IMR-90 (cell line): ENCODE measurements around the gene ANTXRL. TPM values are rescaled to one million over a fixed set of nuclear protein-coding genes. Genes with fewer than 3 reads are reported as not detected.
"Not testable (repeated sequence)": the region's sequence is repeated elsewhere in the genome, so short reads cannot be mapped to it uniquely, and the experiment has no call there.

Source experiments
- ATAC-seq: fragments of 200-7000 bp; cut with Tn5 transposase; 2 replicates; pipeline ENCODE4 v1.9.1; 2020; ENCODE audit warnings: low read depth, mild to moderate bottlenecking, moderate library complexity
- BruUV-seq: library from RNA; stranded (reverse); fragments of 400-500 nt; replicated peaks from 2 replicates; lab custom pipeline; 2021; lab: Mats Ljungman, UMichigan
- CTCF ChIA-PET: fragments of 300-600 bp; formaldehyde crosslinking; extraction: SDS; loops from one replicate; lab custom pipeline; 2021; ENCODE audit warnings: antibody characterized with exemption; lab: Yijun Ruan, JAX
- POLR2A ChIA-PET: fragments of 300-600 bp; sonication (Branson Sonifier 250); formaldehyde crosslinking; loops from one replicate; lab custom pipeline; 2022; ENCODE audit warnings: antibody characterized with exemption; ENCODE audit not compliant: unreplicated experiment; lab: Charles Lee
- DNase-seq: peaks from one replicate; pipeline ENCODE4 v3.0.0; 2013
- H2AFZ ChIP-seq: replicated peaks from 2 replicates; pipeline ENCODE3; 2013; ENCODE audit warnings: low read length, mild to moderate bottlenecking; ENCODE audit not compliant: poor library complexity
- H2AK5ac ChIP-seq: 2 replicates; pipeline ENCODE4 v1.6.1; 2013; ENCODE audit warnings: low read depth, low read length, inconsistent platforms
- H2AK9ac ChIP-seq: replicated peaks from 2 replicates; pipeline ENCODE3; 2013; ENCODE audit warnings: mild to moderate bottlenecking, low read depth, low read length, moderate library complexity; ENCODE audit not compliant: poor library complexity
- H2BK120ac ChIP-seq: 2 replicates; pipeline ENCODE4 v1.6.1; 2013; ENCODE audit warnings: low read depth, low read length, inconsistent platforms
- H2BK15ac ChIP-seq: 3 replicates; pipeline ENCODE4 v1.6.1; 2013; ENCODE audit warnings: low read depth, low read length, inconsistent platforms
- H2BK20ac ChIP-seq: 2 replicates; pipeline ENCODE4 v1.6.1; 2013; ENCODE audit warnings: low read depth, mild to moderate bottlenecking, inconsistent platforms, low read length, moderate library complexity
- H2BK5ac ChIP-seq: 2 replicates; pipeline ENCODE4 v1.6.1; 2013; ENCODE audit warnings: mild to moderate bottlenecking, low read depth, low read length, inconsistent platforms; ENCODE audit not compliant: poor library complexity, severe bottlenecking
- H3K14ac ChIP-seq: replicated peaks from 2 replicates; pipeline ENCODE4 v1.6.1; 2013; ENCODE audit warnings: low read depth, low read length, inconsistent platforms
- H3K18ac ChIP-seq: 2 replicates; pipeline ENCODE4 v1.6.1; 2013; ENCODE audit warnings: low read depth, low read length, control low read depth
- H3K23ac ChIP-seq: 2 replicates; pipeline ENCODE4 v1.6.1; 2013; ENCODE audit warnings: low read depth, low read length, inconsistent platforms
- H3K27ac ChIP-seq: 2 replicates; pipeline ENCODE4 v1.5.1; 2013; ENCODE audit warnings: mild to moderate bottlenecking, control low read depth, low read length; ENCODE audit not compliant: insufficient read depth
- H3K27me3 ChIP-seq: 2 replicates; pipeline ENCODE4 v1.6.1; 2013; ENCODE audit warnings: low read length; ENCODE audit not compliant: control insufficient read depth, insufficient read depth
- H3K36me3 ChIP-seq: 2 replicates; pipeline ENCODE4 v1.6.1; 2013; ENCODE audit warnings: low read length, mixed read lengths; ENCODE audit not compliant: control insufficient read depth, insufficient read depth
- H3K4ac ChIP-seq: 2 replicates; pipeline ENCODE4 v1.6.1; 2013; ENCODE audit warnings: low read depth, low read length, inconsistent platforms
- H3K4me1 ChIP-seq: 2 replicates; pipeline ENCODE4 v1.6.1; 2013; ENCODE audit warnings: low read length, mixed read lengths; ENCODE audit not compliant: control insufficient read depth, insufficient read depth
- H3K4me2 ChIP-seq: 2 replicates; pipeline ENCODE4 v1.6.1; 2013; ENCODE audit warnings: low read depth, mild to moderate bottlenecking, control low read depth, low read length, moderate library complexity
- H3K4me3 ChIP-seq: 2 replicates; pipeline ENCODE4 v1.5.1; 2013; ENCODE audit warnings: low read depth, mild to moderate bottlenecking, control low read depth, low read length, moderate library complexity; ENCODE audit not compliant: insufficient read depth
- H3K56ac ChIP-seq: 2 replicates; pipeline ENCODE4 v1.6.1; 2013; ENCODE audit warnings: low read length, inconsistent platforms; ENCODE audit not compliant: insufficient read depth; ENCODE audit errors: extremely low read depth
- H3K79me1 ChIP-seq, 2 experiments: 2 replicates each; pipeline ENCODE4 v1.6.1; 2013; ENCODE audit warnings: low read length in 2 of 2, inconsistent platforms in 1 of 2, low read depth in 1 of 2
- H3K9ac ChIP-seq: 2 replicates; pipeline ENCODE4 v1.6.1; 2013; ENCODE audit warnings: low read depth, low read length, control low read depth
- H3K9me1 ChIP-seq: 2 replicates; pipeline ENCODE4 v1.6.1; 2013; ENCODE audit warnings: low read length, inconsistent platforms; ENCODE audit not compliant: insufficient read depth
- H3K9me3 ChIP-seq: 2 replicates; pipeline ENCODE4 v1.6.1; 2013; ENCODE audit warnings: low read length; ENCODE audit not compliant: control insufficient read depth, insufficient read depth
- H4K20me1 ChIP-seq: 2 replicates; pipeline ENCODE4 v1.6.1; 2013; ENCODE audit warnings: low read length, inconsistent platforms; ENCODE audit not compliant: insufficient read depth
- H4K5ac ChIP-seq: 2 replicates; pipeline ENCODE4 v1.6.1; 2013; ENCODE audit warnings: mild to moderate bottlenecking, low read depth, low read length, control low read depth
- H4K8ac ChIP-seq, 2 experiments: 2 replicates each; pipeline ENCODE4 v1.6.1; 2013; ENCODE audit warnings: low read depth in 2 of 2, low read length in 2 of 2, control low read depth in 1 of 2, inconsistent platforms in 1 of 2
- H4K91ac ChIP-seq: 2 replicates; pipeline ENCODE4 v1.6.1; 2013; ENCODE audit warnings: low read depth, low read length, inconsistent platforms; ENCODE audit not compliant: insufficient read depth
- whole genome bisulfite sequencing, 2 experiments: methylation state at CpG; one replicate each; pipeline versions ENCODE4 v1.1.5 to v1.1.7; 2013; ENCODE audit warnings: missing lambda C conversion rate in 2 of 2; ENCODE audit not compliant: insufficient read length in 1 of 2; ENCODE audit errors: extremely low coverage in 2 of 2; 5-methylcytosine and 5-hydroxymethylcytosine counted together
- dilution Hi-C: fragments of 300-500 bp; cut with HindIII; formaldehyde crosslinking; loops from one replicate; pipeline ENCODE4 v1.14.3; 2018; ENCODE audit warnings: low sequenced_read_pairs; ENCODE audit not compliant: unreplicated experiment
- in situ Hi-C: fragments of 300-500 bp; cut with MboI; formaldehyde crosslinking; loops from 3 replicates; pipeline ENCODE4 v1.14.3; 2019; ENCODE audit warnings: low sequenced_read_pairs, inconsistent platforms, mixed read lengths
- intact Hi-C: fragments of 100-400 bp; cut with micrococcal nuclease; formaldehyde crosslinking; loops from 2 replicates; pipeline ENCODE4 v1.10.0; 2022
- polyA plus RNA-seq, 3 experiments: library from polyadenylated mRNA; depleted of rRNA; stranded (reverse); fragments of >200 nt; gene quantifications; 2 replicates each; pipeline ENCODE4 v1.2.3, GENCODE V29; 2012; ENCODE audit warnings: low replicate concordance in 1 of 3
- total RNA-seq: library from RNA; depleted of rRNA; stranded (reverse); fragments of >200 nt; gene quantifications from 2 replicates; pipeline ENCODE4 v1.2.3, GENCODE V29; 2012

The ANTXRL gene
- total and polyA plus RNA-seq, 2 of the 4 experiments (the other 2 are of a cell fraction) = not detected

- in situ Hi-C loops, H2BK15ac ChIP-seq, H3K36me3 ChIP-seq, H3K4me2 ChIP-seq, H3K14ac ChIP-seq, H3K9me3 ChIP-seq, intact Hi-C loops, H2AK9ac ChIP-seq, H4K91ac ChIP-seq, dilution Hi-C loops, H3K4me3 ChIP-seq, H3K9ac ChIP-seq, H2AFZ ChIP-seq, CTCF ChIA-PET, H4K20me1 ChIP-seq, H3K9me1 ChIP-seq, DNase-seq, H2BK5ac ChIP-seq, BruUV-seq, H3K18ac ChIP-seq, H2BK20ac ChIP-seq, ATAC-seq, H3K27ac ChIP-seq, H4K5ac ChIP-seq, H3K23ac ChIP-seq, H4K8ac ChIP-seq, H2BK120ac ChIP-seq, H3K27me3 ChIP-seq, H3K4me1 ChIP-seq, H3K4ac ChIP-seq, H3K56ac ChIP-seq, POLR2A ChIA-PET, H3K79me1 ChIP-seq, H2AK5ac ChIP-seq: not testable (repeated sequence)
- WGBS, 2 experiments = 70% methylated on average over 2 of the region's 5 CpGs; no CpG with 5 or more reads in 1 of the 2 experiments
These were observed 17.9 kb downstream of the ANTXRL start for GRCh38 chr10:46304671-46305070.
